C4-2B (cell line): ENCODE results near the gene SCO2.
A peak's percentile ranks its signal among the peaks of the same experiment; 100 is the strongest.

Source experiments
- H3K27ac ChIP-seq: fragments of 450-650 bp; 2 replicates; pipeline ENCODE4 v1.5.1; 2017
- CTCF ChIP-seq: fragments of 450-650 bp; conservative IDR thresholded peaks from 2 replicates; pipeline ENCODE4 v1.5.1; 2017; ENCODE audit warnings: mild to moderate bottlenecking
- ZFX ChIP-seq: fragments of 450-650 bp; IDR thresholded peaks from 2 replicates; pipeline ENCODE4 v1.6.1; 2017

The SCO2 gene

GRCh38 chr22:50562523-50563412 lies 37.4 kb upstream of the SCO2 start, which contains the start of gene SYCE3:
SYCE3 (minus strand) TSS chr22:50562919; CDS start chr22:50556405, 6,514 bp downstream.
- TF ChIP-seq ZFX (no peak), CTCF (peak; percentile 94)
- peak within 1 kb of the TSS; percentile 50 for H3K27ac ChIP-seq

- TF ChIP-seq CTCF = no peak
- TF ChIP-seq ZFX = no peak
- no peak overlapping the region for H3K27ac ChIP-seq
Measured at GRCh38 chr22:50561401-50562358, 36.3 kb upstream of the SCO2 start.

- TF ChIP-seq CTCF = no peak
- no peak for TF ChIP-seq ZFX
- no peak overlapping the region for H3K27ac ChIP-seq
Measured at GRCh38 chr22:50560034-50560433, 34.6 kb upstream of the SCO2 start.

- TF ChIP-seq ZFX (no peak), CTCF (no peak)
Measured at GRCh38 chr22:50556703-50557102, 31.3 kb upstream of the SCO2 start.

GRCh38 chr22:50553310-50553709 lies 27.9 kb upstream of the SCO2 start:
- TF ChIP-seq ZFX = no peak
- no peak for TF ChIP-seq CTCF

More at GRCh38 chr22:50556703-50557102, 31.3 kb upstream of the SCO2 start:
- no peak overlapping the region for H3K27ac ChIP-seq

GRCh38 chr22:50551160-50551752 lies 25.9 kb upstream of the SCO2 start:
- TF ChIP-seq ZFX = no peak
- TF ChIP-seq CTCF = no peak
- no peak overlapping the region for H3K27ac ChIP-seq

More at GRCh38 chr22:50553310-50553709, 27.9 kb upstream of the SCO2 start:
- no peak overlapping the region for H3K27ac ChIP-seq
